Loucy (cell line): Measurements from ENCODE around the gene SYT9.

ENCODE experiments used
- H2AFZ ChIP-seq: fragments of 200-600 bp; sonication (generic); 2 replicates; pipeline ENCODE4 v1.6.0; 2016; ENCODE audit warnings: antibody characterized with exemption, mild to moderate bottlenecking, low read length, moderate library complexity
- H3F3A ChIP-seq: fragments of 200-600 bp; 2 replicates; pipeline ENCODE4 v1.6.0; 2016; ENCODE audit warnings: antibody characterized with exemption, low read depth, mild to moderate bottlenecking
- H3K27me3 ChIP-seq: fragments of 200-600 bp; sonication (generic); 2 replicates; pipeline ENCODE4 v1.6.1; 2014; ENCODE audit warnings: low read length, mild to moderate bottlenecking; ENCODE audit not compliant: insufficient read depth, poor library complexity, severe bottlenecking
- H3K36me3 ChIP-seq: fragments of 200-600 bp; sonication (generic); 2 replicates; pipeline ENCODE4 v1.6.1; 2016; ENCODE audit warnings: low read length; ENCODE audit not compliant: insufficient read depth
- H3K4me1 ChIP-seq: fragments of 200-600 bp; sonication (generic); 2 replicates; pipeline ENCODE4 v1.5.1; 2014; ENCODE audit warnings: low read length, mild to moderate bottlenecking; ENCODE audit not compliant: insufficient read depth, poor library complexity, severe bottlenecking
- H3K4me2 ChIP-seq: fragments of 200-600 bp; sonication (generic); 2 replicates; pipeline ENCODE4 v1.6.0; 2014; ENCODE audit warnings: antibody characterized with exemption, low read length, low read depth, mild to moderate bottlenecking; ENCODE audit not compliant: poor library complexity, severe bottlenecking
- H3K4me3 ChIP-seq: fragments of 200-600 bp; sonication (generic); 2 replicates; pipeline ENCODE4 v1.5.1; 2014; ENCODE audit warnings: low read length, mild to moderate bottlenecking, mixed read lengths; ENCODE audit not compliant: poor library complexity, severe bottlenecking
- H3K79me2 ChIP-seq: fragments of 200-600 bp; sonication (generic); 2 replicates; pipeline ENCODE4 v1.6.1; 2014; ENCODE audit warnings: low read length; ENCODE audit not compliant: insufficient read depth
- H3K9ac ChIP-seq: fragments of 200-600 bp; sonication (generic); 2 replicates; pipeline ENCODE4 v1.6.0; 2014; ENCODE audit warnings: mild to moderate bottlenecking, low read depth, low read length, moderate library complexity; ENCODE audit not compliant: poor library complexity, severe bottlenecking
- H3K9me2 ChIP-seq: fragments of 200-600 bp; sonication (generic); replicated peaks from 2 replicates; pipeline ENCODE4 v1.6.1; 2016; ENCODE audit warnings: low read depth, low read length, mixed read lengths
- H3K9me3 ChIP-seq: fragments of 200-600 bp; sonication (generic); 2 replicates; pipeline ENCODE4 v1.6.1; 2014; ENCODE audit warnings: mild to moderate bottlenecking, antibody characterized with exemption, low read length, low read depth; ENCODE audit not compliant: insufficient read depth
- H4K20me1 ChIP-seq: fragments of 200-600 bp; sonication (generic); 2 replicates; pipeline ENCODE4 v1.6.0; 2014; ENCODE audit warnings: antibody characterized with exemption, low read length, mild to moderate bottlenecking; ENCODE audit not compliant: insufficient read depth, poor library complexity, severe bottlenecking
- CTCF ChIP-seq: fragments of 200-600 bp; sonication (generic); conservative IDR thresholded peaks from 2 replicates; pipeline ENCODE4 v1.5.1; 2014; ENCODE audit warnings: mild to moderate bottlenecking, antibody characterized with exemption, low read length
- EZH2phosphoT487 ChIP-seq: fragments of 200-600 bp; IDR thresholded peaks from 2 replicates; pipeline ENCODE4 v1.6.1; 2018; ENCODE audit warnings: antibody characterized with exemption, mild to moderate bottlenecking, moderate library complexity, borderline replicate concordance

SYT9 gene

GRCh38 chr11:7421136-7421535 lies 169.4 kb downstream of the SYT9 start:
- Histone ChIP-seq H3K4me3 (no peak overlapping the region), H2AFZ (no peak overlapping the region), H3K4me1 (peaks cover 13% of the 10 kb centered on the region), H3K9me3 (no peaks in the 10 kb centered on the region), H3K79me2 (no peaks in the 10 kb centered on the region), H3K36me3 (no peaks in the 10 kb centered on the region), H4K20me1 (no peaks in the 10 kb centered on the region), H3K27me3 (no peaks in the 10 kb centered on the region), H3K9me2 (no peaks in the 10 kb centered on the region), H3K9ac (no peak overlapping the region), H3K4me2 (no peak overlapping the region), H3F3A (no peaks in the 10 kb centered on the region)
- no peak for TF ChIP-seq CTCF
- no peak for TF ChIP-seq EZH2phosphoT487

GRCh38 chr11:7422544-7423331 lies 171.0 kb downstream of the SYT9 start:
- Histone ChIP-seq H2AFZ (peak overlapping the region; percentile 25; the same call in 1 of the 2 replicates), H3K9me2 (no peaks in the 10 kb centered on the region), H4K20me1 (no peaks in the 10 kb centered on the region), H3K4me2 (peak overlapping the region; percentile 34), H3K27me3 (no peaks in the 10 kb centered on the region), H3K79me2 (no peaks in the 10 kb centered on the region), H3K9me3 (no peaks in the 10 kb centered on the region), H3K9ac (no peak overlapping the region), H3K4me1 (peaks cover 13% of the 10 kb centered on the region), H3K36me3 (no peaks in the 10 kb centered on the region), H3F3A (no peaks in the 10 kb centered on the region), H3K4me3 (no peak overlapping the region)
- TF ChIP-seq EZH2phosphoT487 = no peak
- TF ChIP-seq CTCF = peak; percentile 27

- Histone ChIP-seq H4K20me1 (no peaks in the 10 kb centered on the region), H3K4me1 (peaks cover 13% of the 10 kb centered on the region), H3K4me2 (no peak overlapping the region), H2AFZ (no peak overlapping the region), H3K36me3 (no peaks in the 10 kb centered on the region), H3K9ac (no peak overlapping the region), H3K4me3 (no peak overlapping the region), H3F3A (no peaks in the 10 kb centered on the region), H3K79me2 (no peaks in the 10 kb centered on the region), H3K9me2 (no peaks in the 10 kb centered on the region), H3K9me3 (no peaks in the 10 kb centered on the region), H3K27me3 (no peaks in the 10 kb centered on the region)
- TF ChIP-seq EZH2phosphoT487 (no peak), CTCF (no peak)
Measured at GRCh38 chr11:7423946-7424345, 172.2 kb downstream of the SYT9 start.
